T-helper 1 cell treated with Interleukin-12 subunit alpha and Interleukin-12 subunit beta and Interleukin-4 antibody, amounts not matched to agents 30 μg/mL and 1 μg/mL, for 36 hours (primary cell): ENCODE measurements around the gene ING3.
"Not testable (repeated sequence)": the region's sequence is repeated elsewhere in the genome, so short reads cannot be mapped to it uniquely, and the experiment has no call there.

ENCODE experiments used
- H3K27ac Mint-ChIP-seq: one replicate; pipeline ENCODE4 v1.8.0; 2021; ENCODE audit warnings: mild to moderate bottlenecking, mixed read lengths
- H3K27me3 Mint-ChIP-seq: one replicate; pipeline ENCODE4 v1.8.0; 2021; ENCODE audit warnings: low read depth, mixed read lengths
- H3K36me3 Mint-ChIP-seq: one replicate; pipeline ENCODE4 v1.8.0; 2021; ENCODE audit warnings: low read depth, mixed read lengths
- H3K4me1 Mint-ChIP-seq: one replicate; pipeline ENCODE4 v1.8.0; 2021; ENCODE audit warnings: low read depth, mixed read lengths
- H3K4me3 Mint-ChIP-seq: one replicate; pipeline ENCODE4 v1.8.0; 2021; ENCODE audit warnings: mild to moderate bottlenecking, moderate library complexity, mixed read lengths
- H3K9me3 Mint-ChIP-seq: one replicate; pipeline ENCODE4 v1.8.0; 2021; ENCODE audit warnings: mixed read lengths

The ING3 gene

GRCh38 chr7:120998996-120999565 is 48.5 kb downstream of the ING3 start:
- peaks cover 9% of the 10 kb centered on the region for H3K4me1 Mint-ChIP-seq
- H3K9me3 Mint-ChIP-seq: no peaks in the 10 kb centered on the region
- no peak overlapping the region for H3K4me3 Mint-ChIP-seq
- peaks cover 32% of the 10 kb centered on the region for H3K27me3 Mint-ChIP-seq
- no peak overlapping the region for H3K27ac Mint-ChIP-seq
- no peaks in the 10 kb centered on the region for H3K36me3 Mint-ChIP-seq

- H3K27ac Mint-ChIP-seq: no peak overlapping the region
- peaks cover 9% of the 10 kb centered on the region for H3K4me1 Mint-ChIP-seq
- no peaks in the 10 kb centered on the region for H3K9me3 Mint-ChIP-seq
- H3K36me3 Mint-ChIP-seq: no peaks in the 10 kb centered on the region
- H3K4me3 Mint-ChIP-seq: no peak overlapping the region
- peaks cover 20% of the 10 kb centered on the region for H3K27me3 Mint-ChIP-seq
Observed at GRCh38 chr7:121000081-121000983, 49.8 kb downstream of the ING3 start.

- Mint-ChIP-seq H3K27me3 (peaks cover 14% of the 10 kb centered on the region), H3K36me3 (no peaks in the 10 kb centered on the region), H3K4me3 (no peak overlapping the region), H3K27ac (no peak overlapping the region), H3K4me1 (peaks cover 8% of the 10 kb centered on the region), H3K9me3 (no peaks in the 10 kb centered on the region)
Observed at GRCh38 chr7:121001234-121001906, 50.8 kb downstream of the ING3 start.

GRCh38 chr7:121002048-121002756 is 51.6 kb downstream of the ING3 start:
- Mint-ChIP-seq H3K4me1 (peaks cover 4% of the 10 kb centered on the region), H3K27me3 (peaks cover 11% of the 10 kb centered on the region), H3K36me3 (no peaks in the 10 kb centered on the region), H3K27ac (no peak overlapping the region), H3K9me3 (no peaks in the 10 kb centered on the region), H3K4me3 (no peak overlapping the region)

- H3K9me3 Mint-ChIP-seq: no peaks in the 10 kb centered on the region
- no peak overlapping the region for H3K4me3 Mint-ChIP-seq
- peaks cover 4% of the 10 kb centered on the region for H3K4me1 Mint-ChIP-seq
- H3K27me3 Mint-ChIP-seq: peaks cover 11% of the 10 kb centered on the region
- no peak overlapping the region for H3K27ac Mint-ChIP-seq
- H3K36me3 Mint-ChIP-seq: no peaks in the 10 kb centered on the region
Observed at GRCh38 chr7:121002757-121003200, 52.2 kb downstream of the ING3 start.

- Mint-ChIP-seq H3K4me1 (peaks cover 4% of the 10 kb centered on the region), H3K4me3 (no peak overlapping the region), H3K27me3 (peaks cover 16% of the 10 kb centered on the region), H3K9me3 (no peaks in the 10 kb centered on the region), H3K27ac (no peak overlapping the region), H3K36me3 (no peaks in the 10 kb centered on the region)
Observed at GRCh38 chr7:121003986-121004685, 53.6 kb downstream of the ING3 start.

GRCh38 chr7:121005058-121005457 is 54.5 kb downstream of the ING3 start:
- H3K27ac Mint-ChIP-seq, H3K36me3 Mint-ChIP-seq, H3K9me3 Mint-ChIP-seq, H3K4me1 Mint-ChIP-seq, H3K4me3 Mint-ChIP-seq: not testable (repeated sequence)
- H3K27me3 Mint-ChIP-seq: peaks cover 13% of the 10 kb centered on the region

- H3K27ac Mint-ChIP-seq: no peak overlapping the region
- H3K4me3 Mint-ChIP-seq: no peak overlapping the region
- H3K27me3 Mint-ChIP-seq: peaks cover 12% of the 10 kb centered on the region
- H3K4me1 Mint-ChIP-seq: no peaks in the 10 kb centered on the region
- no peaks in the 10 kb centered on the region for H3K36me3 Mint-ChIP-seq
- no peaks in the 10 kb centered on the region for H3K9me3 Mint-ChIP-seq
Observed at GRCh38 chr7:121005996-121006584, 55.5 kb downstream of the ING3 start.

GRCh38 chr7:121006711-121007315 is 56.2 kb downstream of the ING3 start:
- Mint-ChIP-seq H3K9me3 (no peaks in the 10 kb centered on the region), H3K4me3 (no peak overlapping the region), H3K27ac (no peak overlapping the region), H3K4me1 (no peaks in the 10 kb centered on the region), H3K27me3 (peaks cover 12% of the 10 kb centered on the region), H3K36me3 (no peaks in the 10 kb centered on the region)

- H3K4me3 Mint-ChIP-seq: no peak overlapping the region
- no peak overlapping the region for H3K27ac Mint-ChIP-seq
- peaks cover 18% of the 10 kb centered on the region for H3K27me3 Mint-ChIP-seq
- H3K9me3 Mint-ChIP-seq: no peaks in the 10 kb centered on the region
- no peaks in the 10 kb centered on the region for H3K4me1 Mint-ChIP-seq
- no peaks in the 10 kb centered on the region for H3K36me3 Mint-ChIP-seq
Observed at GRCh38 chr7:121008816-121009215, 58.2 kb downstream of the ING3 start.

- no peaks in the 10 kb centered on the region for H3K4me1 Mint-ChIP-seq
- H3K4me3 Mint-ChIP-seq: no peak overlapping the region
- H3K27me3 Mint-ChIP-seq: peaks cover 25% of the 10 kb centered on the region
- no peak overlapping the region for H3K27ac Mint-ChIP-seq
- H3K9me3 Mint-ChIP-seq: no peaks in the 10 kb centered on the region
- H3K36me3 Mint-ChIP-seq: no peaks in the 10 kb centered on the region
Observed at GRCh38 chr7:121011401-121011800, 60.8 kb downstream of the ING3 start.

- Mint-ChIP-seq H3K9me3 (no peaks in the 10 kb centered on the region), H3K4me3 (no peak overlapping the region), H3K27me3 (peaks cover 22% of the 10 kb centered on the region), H3K36me3 (no peaks in the 10 kb centered on the region), H3K27ac (no peak overlapping the region), H3K4me1 (no peaks in the 10 kb centered on the region)
Observed at GRCh38 chr7:121012170-121012874, 61.7 kb downstream of the ING3 start.

GRCh38 chr7:121012919-121013318 is 62.3 kb downstream of the ING3 start:
- H3K27me3 Mint-ChIP-seq: peaks cover 22% of the 10 kb centered on the region
- no peaks in the 10 kb centered on the region for H3K4me1 Mint-ChIP-seq
- H3K9me3 Mint-ChIP-seq: no peaks in the 10 kb centered on the region
- no peak overlapping the region for H3K27ac Mint-ChIP-seq
- no peaks in the 10 kb centered on the region for H3K36me3 Mint-ChIP-seq
- no peak overlapping the region for H3K4me3 Mint-ChIP-seq
